LNCaP clone FGC (cell line): ENCODE results near the gene PNO1.

Experiments used
- DNase-seq: peaks from one replicate; pipeline ENCODE4 v3.0.0-alpha.2; 2011; ENCODE audit warnings: low read depth
- H3K4me3 ChIP-seq: 2 replicates; pipeline ENCODE4 v1.5.1; 2011; ENCODE audit warnings: mild to moderate bottlenecking, low read depth, low read length, control low read depth
- TF ChIP-seq, protein P1 (sequence below): IDR thresholded peaks from 2 replicates; pipeline ENCODE4 v1.5.1; 2012; ENCODE audit warnings: mild to moderate bottlenecking; ENCODE audit not compliant: control insufficient read depth, insufficient read depth; ENCODE audit errors: extremely low read depth

Gene PNO1

DNA sequence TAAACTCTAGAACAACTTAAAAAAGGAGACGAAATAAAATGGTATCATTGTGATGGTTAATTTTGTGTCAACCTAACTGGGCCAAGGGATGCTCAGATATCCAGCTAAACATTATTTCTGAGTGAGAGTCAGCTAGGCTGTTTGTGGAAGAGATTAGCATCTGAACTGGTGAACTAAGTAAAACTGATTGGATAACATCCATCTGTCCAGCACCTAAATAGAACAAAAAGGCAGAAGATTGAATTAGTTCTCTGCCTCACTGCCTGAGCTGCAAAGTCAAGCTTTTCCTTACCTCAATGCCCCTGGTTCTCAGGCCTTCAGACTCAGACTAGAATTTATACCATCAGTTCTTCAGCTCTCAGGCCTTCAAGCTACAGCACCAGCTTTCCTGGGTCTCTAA lies 64.6 kb downstream of the PNO1 start:
- H3K4me3 ChIP-seq = no peak overlapping the region
- TF ChIP-seq, protein P1, sequence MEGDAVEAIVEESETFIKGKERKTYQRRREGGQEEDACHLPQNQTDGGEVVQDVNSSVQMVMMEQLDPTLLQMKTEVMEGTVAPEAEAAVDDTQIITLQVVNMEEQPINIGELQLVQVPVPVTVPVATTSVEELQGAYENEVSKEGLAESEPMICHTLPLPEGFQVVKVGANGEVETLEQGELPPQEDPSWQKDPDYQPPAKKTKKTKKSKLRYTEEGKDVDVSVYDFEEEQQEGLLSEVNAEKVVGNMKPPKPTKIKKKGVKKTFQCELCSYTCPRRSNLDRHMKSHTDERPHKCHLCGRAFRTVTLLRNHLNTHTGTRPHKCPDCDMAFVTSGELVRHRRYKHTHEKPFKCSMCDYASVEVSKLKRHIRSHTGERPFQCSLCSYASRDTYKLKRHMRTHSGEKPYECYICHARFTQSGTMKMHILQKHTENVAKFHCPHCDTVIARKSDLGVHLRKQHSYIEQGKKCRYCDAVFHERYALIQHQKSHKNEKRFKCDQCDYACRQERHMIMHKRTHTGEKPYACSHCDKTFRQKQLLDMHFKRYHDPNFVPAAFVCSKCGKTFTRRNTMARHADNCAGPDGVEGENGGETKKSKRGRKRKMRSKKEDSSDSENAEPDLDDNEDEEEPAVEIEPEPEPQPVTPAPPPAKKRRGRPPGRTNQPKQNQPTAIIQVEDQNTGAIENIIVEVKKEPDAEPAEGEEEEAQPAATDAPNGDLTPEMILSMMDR = no peak
- no peak for DNase-seq

DNA sequence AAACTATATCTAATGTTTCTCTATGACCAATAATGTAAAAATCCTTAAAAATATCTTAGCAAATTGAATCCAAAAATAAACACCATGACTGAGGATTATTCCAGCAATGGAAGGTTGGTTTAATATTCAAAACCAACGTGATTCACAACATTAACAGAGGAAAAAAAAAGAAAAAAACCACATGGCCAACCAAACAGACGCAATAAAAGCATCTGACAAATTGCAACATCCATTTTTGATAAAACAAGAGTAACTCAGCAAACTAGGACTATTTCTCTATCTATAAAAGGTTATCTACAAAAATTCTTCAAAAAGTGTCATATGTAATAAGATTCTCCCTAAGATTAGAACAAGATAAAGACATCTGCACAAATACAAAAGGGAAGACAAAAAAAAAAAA lies 65.7 kb downstream of the PNO1 start:
- no peak overlapping the region for H3K4me3 ChIP-seq
- TF ChIP-seq, protein P1 = no peak
- DNase-seq = no peak

DNA sequence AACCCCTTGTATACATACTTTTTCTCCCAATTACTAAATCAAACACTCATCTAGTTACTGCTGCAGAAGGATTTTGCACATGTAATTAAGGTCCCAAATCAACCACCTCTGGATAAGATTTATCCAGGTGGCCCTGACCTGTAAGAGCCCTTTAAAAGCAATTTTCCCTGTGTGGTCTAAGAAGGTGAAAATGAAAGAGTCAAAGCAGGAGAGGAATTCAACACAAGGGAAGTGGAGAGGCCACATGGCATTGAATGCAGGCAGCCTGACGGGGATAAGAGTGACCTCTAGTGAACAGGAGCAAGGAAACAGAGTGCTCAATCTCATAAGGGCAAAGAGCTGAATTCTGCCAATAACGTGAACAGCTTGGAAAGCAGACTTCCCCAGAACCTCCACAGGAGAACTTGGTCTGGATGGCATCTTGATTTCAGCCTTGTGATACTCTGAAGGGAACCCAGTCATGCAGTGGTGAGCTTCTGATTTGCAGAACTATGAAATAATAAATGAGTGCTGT lies 67.5 kb downstream of the PNO1 start:
- TF ChIP-seq, protein P1 = peak; percentile 23; the same call in 1 of the 2 replicates
- H3K4me3 ChIP-seq = no peak overlapping the region
- DNase-seq = no peak
